PC-3 (cell line): ENCODE results near the gene SELL. TPM values are rescaled to one million over a fixed set of nuclear protein-coding genes. Genes with fewer than 3 reads are reported as not detected.
A peak's percentile ranks its signal among the peaks of the same experiment; 100 is the strongest.

ENCODE experiments used
- ATAC-seq: fragments of 200-7000 bp; cut with Tn5 transposase; 2 replicates; pipeline ENCODE4 v1.9.1; 2020; ENCODE audit warnings: mild to moderate bottlenecking, moderate library complexity
- BruUV-seq: library from RNA; stranded (reverse); fragments of 400-500 nt; replicated peaks from 2 replicates; lab custom pipeline; 2021; lab: Mats Ljungman, UMichigan
- CTCF ChIA-PET: fragments of 300-600 bp; sonication (Branson Sonifier 250); formaldehyde crosslinking; loops from one replicate; lab custom pipeline; 2022; ENCODE audit warnings: antibody characterized with exemption; lab: Charles Lee
- POLR2A ChIA-PET: fragments of 300-600 bp; sonication (Branson Sonifier 250); formaldehyde crosslinking; loops from one replicate; lab custom pipeline; 2022; ENCODE audit warnings: antibody characterized with exemption; ENCODE audit not compliant: unreplicated experiment; lab: Charles Lee
- DNase-seq: peaks from one replicate; pipeline ENCODE4 v3.0.0-alpha.2; 2015
- H2AFZ ChIP-seq: fragments of 300-600 bp; sonication (generic); 2 replicates; pipeline ENCODE4 v1.6.0; 2016; ENCODE audit warnings: antibody characterized with exemption, low read length
- H3F3A ChIP-seq: fragments of 300-600 bp; sonication (generic); one replicate; pipeline ENCODE4 v1.6.0; 2017; ENCODE audit warnings: antibody characterized with exemption, low read length, control low read depth, mild to moderate bottlenecking; ENCODE audit not compliant: unreplicated experiment
- H3K27ac ChIP-seq: fragments of 300-600 bp; sonication (generic); 2 replicates; pipeline ENCODE4 v1.5.1; 2016; ENCODE audit warnings: mild to moderate bottlenecking, low read length
- H3K27me3 ChIP-seq: fragments of 300-600 bp; sonication (generic); 2 replicates; pipeline ENCODE4 v1.6.1; 2016; ENCODE audit warnings: low read length, mixed read lengths
- H3K36me3 ChIP-seq: fragments of 300-600 bp; sonication (generic); 2 replicates; pipeline ENCODE4 v1.6.1; 2016; ENCODE audit warnings: low read depth, mixed run types, low read length, mixed read lengths
- H3K4me1 ChIP-seq: fragments of 300-600 bp; sonication (generic); 2 replicates; pipeline ENCODE4 v1.5.1; 2016; ENCODE audit warnings: low read length; ENCODE audit not compliant: insufficient read depth
- H3K4me2 ChIP-seq: fragments of 300-600 bp; sonication (generic); 2 replicates; pipeline ENCODE4 v1.6.0; 2016; ENCODE audit warnings: low read length
- H3K4me3 ChIP-seq: fragments of 300-600 bp; sonication (generic); 2 replicates; pipeline ENCODE4 v1.5.1; 2016; ENCODE audit warnings: mild to moderate bottlenecking, low read length, mixed read lengths
- H3K79me2 ChIP-seq: fragments of 300-600 bp; sonication (generic); 2 replicates; pipeline ENCODE4 v1.6.1; 2017; ENCODE audit warnings: low read length, mixed read lengths
- H3K9ac ChIP-seq: fragments of 300-600 bp; sonication (generic); 2 replicates; pipeline ENCODE4 v1.6.0; 2016; ENCODE audit warnings: mild to moderate bottlenecking, low read length
- H3K9me2 ChIP-seq: fragments of 300-600 bp; sonication (generic); replicated peaks from 2 replicates; pipeline ENCODE4 v1.6.1; 2016; ENCODE audit warnings: mixed run types, low read length, mixed read lengths
- H3K9me3 ChIP-seq: fragments of 300-600 bp; sonication (generic); 2 replicates; pipeline ENCODE4 v1.6.1; 2016; ENCODE audit warnings: low read length, mixed read lengths
- H4K20me1 ChIP-seq: fragments of 300-600 bp; sonication (generic); 2 replicates; pipeline ENCODE4 v1.6.1; 2016; ENCODE audit warnings: low read length, mixed read lengths
- CTCF ChIP-seq: fragments of 300-600 bp; sonication (generic); conservative IDR thresholded peaks from 2 replicates; pipeline ENCODE4 v1.5.1; 2017; ENCODE audit warnings: antibody characterized with exemption, low read depth, mild to moderate bottlenecking, low read length
- EZH2 ChIP-seq: fragments of 300-600 bp; sonication (generic); IDR thresholded peaks from one replicate; pipeline ENCODE4 v1.6.1; 2017; ENCODE audit warnings: antibody characterized with exemption, mild to moderate bottlenecking, low read length; ENCODE audit not compliant: unreplicated experiment
- EZH2phosphoT487 ChIP-seq: fragments of 300-600 bp; sonication (generic); IDR thresholded peaks from 2 replicates; pipeline ENCODE4 v1.6.1; 2018; ENCODE audit warnings: mild to moderate bottlenecking, antibody characterized with exemption, low read length, borderline replicate concordance
- intact Hi-C: fragments of 100-400 bp; cut with micrococcal nuclease; formaldehyde crosslinking; loops from 2 replicates; pipeline ENCODE4 v1.9.0; 2023
- total RNA-seq: library from RNA; depleted of rRNA; stranded (reverse); fragments of >200 nt; gene quantifications from 2 replicates; pipeline ENCODE4 v1.2.3, GENCODE V29; 2014

Gene SELL
- total RNA-seq, 1 experiment from 2014 or later = 1.2 TPM

GRCh38 chr1:169698976-169699375 is 12.4 kb downstream of the SELL start:
- Histone ChIP-seq H3K79me2 (no peaks in the 10 kb centered on the region), H3K9me3 (no peaks in the 10 kb centered on the region), H3K4me1 (peaks cover 10% of the 10 kb centered on the region), H3K9ac (no peak overlapping the region), H3K27ac (no peak overlapping the region), H3K4me2 (no peak overlapping the region), H3F3A (no peaks in the 10 kb centered on the region), H3K27me3 (no peaks in the 10 kb centered on the region), H3K36me3 (no peaks in the 10 kb centered on the region), H3K9me2 (no peaks in the 10 kb centered on the region), H2AFZ (no peak overlapping the region), H3K4me3 (no peak overlapping the region), H4K20me1 (no peaks in the 10 kb centered on the region)
- no TSS peak for BruUV-seq
- intact Hi-C loops = no loop called here
- CTCF ChIA-PET = no interaction called here
- DNase-seq (no peak), ATAC-seq (no peak)
- no peak for TF ChIP-seq EZH2
- TF ChIP-seq EZH2phosphoT487 = no peak
- no peak for TF ChIP-seq CTCF
- POLR2A ChIA-PET = no interaction called here

- Histone ChIP-seq H3K79me2 (no peaks in the 10 kb centered on the region), H3F3A (no peaks in the 10 kb centered on the region), H3K4me1 (peaks cover 10% of the 10 kb centered on the region), H3K27ac (no peak overlapping the region), H3K9me3 (no peaks in the 10 kb centered on the region), H3K4me3 (no peak overlapping the region), H3K9ac (no peak overlapping the region), H3K4me2 (no peak overlapping the region), H3K9me2 (no peaks in the 10 kb centered on the region), H3K36me3 (no peaks in the 10 kb centered on the region), H2AFZ (no peak overlapping the region), H4K20me1 (no peaks in the 10 kb centered on the region), H3K27me3 (no peaks in the 10 kb centered on the region)
- intact Hi-C loops = no loop called here
- TF ChIP-seq EZH2phosphoT487 (no peak), EZH2 (no peak), CTCF (no peak)
- DNase-seq (no peak), ATAC-seq (no peak)
- CTCF ChIA-PET = no interaction called here
- POLR2A ChIA-PET = no interaction called here
- no TSS peak for BruUV-seq
These were observed 13.7 kb downstream of the SELL start for GRCh38 chr1:169697755-169698154.

- ATAC-seq = no peak
- intact Hi-C loops = no loop called here
- Histone ChIP-seq H3K4me1 (peaks cover 10% of the 10 kb centered on the region), H3K4me3 (no peak overlapping the region), H4K20me1 (no peaks in the 10 kb centered on the region), H3K9me2 (no peaks in the 10 kb centered on the region), H3K79me2 (no peaks in the 10 kb centered on the region), H2AFZ (peak overlapping the region; percentile 42), H3K4me2 (peak overlapping the region; percentile 8), H3K27ac (no peak overlapping the region), H3K36me3 (no peaks in the 10 kb centered on the region), H3K9me3 (no peaks in the 10 kb centered on the region), H3K9ac (no peak overlapping the region), H3F3A (no peaks in the 10 kb centered on the region), H3K27me3 (no peaks in the 10 kb centered on the region)
- TF ChIP-seq EZH2 (no peak), EZH2phosphoT487 (no peak), CTCF (no peak)
- CTCF ChIA-PET = interaction anchor here (0.7 kb wide), 1 partner anchor 46 kb away, joined by 3 read pairs; no protein-coding TSS in a partner anchor
- no TSS peak for BruUV-seq
- peak; percentile 43 for DNase-seq
- POLR2A ChIA-PET = no interaction called here
These were observed 14.9 kb downstream of the SELL start for GRCh38 chr1:169696273-169697100.
